OCI-LY7 (cell line): ENCODE results near the gene TOP2B.

Experiments
- CTCF ChIP-seq: fragments of 200-600 bp; sonication (generic); conservative IDR thresholded peaks from 2 replicates; pipeline ENCODE4 v1.5.1; 2014; ENCODE audit warnings: mild to moderate bottlenecking, antibody characterized with exemption, low read length, moderate library complexity, mixed read lengths
- EZH2phosphoT487 ChIP-seq: fragments of 200-600 bp; sonication (generic); IDR thresholded peaks from 2 replicates; pipeline ENCODE4 v1.6.1; 2018; ENCODE audit warnings: low read depth, borderline replicate concordance, mild to moderate bottlenecking, mixed run types, antibody characterized with exemption, low read length, moderate library complexity, mixed read lengths

- TF ChIP-seq CTCF: no peak
- no peak for TF ChIP-seq EZH2phosphoT487
These were observed 108.8 kb downstream of the TOP2B start for GRCh38 chr3:25555695-25556437.
